HUES48 (cell line): ENCODE measurements around the gene SPRYD3.
A peak's percentile ranks its signal among the peaks of the same experiment; 100 is the strongest.

Source experiments
- H3K27ac ChIP-seq: one replicate; pipeline ENCODE4 v1.7.0; 2013; ENCODE audit warnings: low read depth, low read length, inconsistent platforms
- H3K27me3 ChIP-seq: 2 replicates; pipeline ENCODE4 v1.6.1; 2013; ENCODE audit warnings: mild to moderate bottlenecking, low read length; ENCODE audit not compliant: control insufficient read depth, insufficient read depth
- H3K36me3 ChIP-seq: 2 replicates; pipeline ENCODE4 v1.6.1; 2013; ENCODE audit warnings: low read length; ENCODE audit not compliant: control insufficient read depth, insufficient read depth
- H3K4me1 ChIP-seq: 2 replicates; pipeline ENCODE4 v1.6.1; 2013; ENCODE audit warnings: mild to moderate bottlenecking, low read length; ENCODE audit not compliant: control insufficient read depth, insufficient read depth
- H3K4me3 ChIP-seq: 2 replicates; pipeline ENCODE4 v1.5.1; 2013; ENCODE audit warnings: mild to moderate bottlenecking, low read depth, low read length
- H3K9ac ChIP-seq: 2 replicates; pipeline ENCODE4 v1.6.1; 2013; ENCODE audit warnings: mild to moderate bottlenecking, low read depth, low read length, moderate library complexity
- H3K9me3 ChIP-seq: 2 replicates; pipeline ENCODE4 v1.6.1; 2013; ENCODE audit warnings: low read length; ENCODE audit not compliant: control insufficient read depth, insufficient read depth

Gene SPRYD3

GRCh38 chr12:53074283-53074998 is 4.7 kb downstream of the SPRYD3 start:
- no peaks in the 10 kb centered on the region for H3K27me3 ChIP-seq
- peaks cover 11% of the 10 kb centered on the region; the same call in 1 of the 2 replicates for H3K36me3 ChIP-seq
- peaks cover 24% of the 10 kb centered on the region for H3K4me1 ChIP-seq

DNA sequence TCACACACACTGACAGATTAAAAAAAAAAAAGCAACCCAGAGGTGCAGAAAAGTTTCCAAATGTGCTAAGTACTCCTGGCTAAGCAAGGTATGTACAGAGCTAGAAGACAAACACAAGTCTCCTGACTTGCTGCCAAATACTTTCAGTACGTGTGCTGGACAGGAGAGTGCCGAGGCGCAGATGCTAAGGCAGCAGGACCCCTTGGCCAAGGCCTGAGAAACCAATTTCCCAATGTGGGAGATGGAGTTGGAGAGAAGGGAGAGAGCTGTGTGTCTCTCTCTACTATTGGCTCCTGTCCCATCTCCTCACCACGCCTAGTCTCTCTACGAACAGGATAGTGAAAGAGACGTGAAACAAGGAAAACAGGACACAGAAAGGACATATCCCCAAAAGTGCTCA is 5.3 kb downstream of the SPRYD3 start:
- Histone ChIP-seq H3K27me3 (no peaks in the 10 kb centered on the region), H3K4me3 (no peak overlapping the region), H3K9ac (no peak overlapping the region), H3K9me3 (no peaks in the 10 kb centered on the region), H3K4me1 (peaks cover 30% of the 10 kb centered on the region), H3K36me3 (peaks cover 11% of the 10 kb centered on the region; the same call in 1 of the 2 replicates), H3K27ac (no peak overlapping the region)

More at GRCh38 chr12:53074283-53074998, 4.7 kb downstream of the SPRYD3 start:
- H3K4me3 ChIP-seq: no peak overlapping the region
- H3K27ac ChIP-seq: no peak overlapping the region
- H3K9ac ChIP-seq: no peak overlapping the region
- no peaks in the 10 kb centered on the region for H3K9me3 ChIP-seq

DNA sequence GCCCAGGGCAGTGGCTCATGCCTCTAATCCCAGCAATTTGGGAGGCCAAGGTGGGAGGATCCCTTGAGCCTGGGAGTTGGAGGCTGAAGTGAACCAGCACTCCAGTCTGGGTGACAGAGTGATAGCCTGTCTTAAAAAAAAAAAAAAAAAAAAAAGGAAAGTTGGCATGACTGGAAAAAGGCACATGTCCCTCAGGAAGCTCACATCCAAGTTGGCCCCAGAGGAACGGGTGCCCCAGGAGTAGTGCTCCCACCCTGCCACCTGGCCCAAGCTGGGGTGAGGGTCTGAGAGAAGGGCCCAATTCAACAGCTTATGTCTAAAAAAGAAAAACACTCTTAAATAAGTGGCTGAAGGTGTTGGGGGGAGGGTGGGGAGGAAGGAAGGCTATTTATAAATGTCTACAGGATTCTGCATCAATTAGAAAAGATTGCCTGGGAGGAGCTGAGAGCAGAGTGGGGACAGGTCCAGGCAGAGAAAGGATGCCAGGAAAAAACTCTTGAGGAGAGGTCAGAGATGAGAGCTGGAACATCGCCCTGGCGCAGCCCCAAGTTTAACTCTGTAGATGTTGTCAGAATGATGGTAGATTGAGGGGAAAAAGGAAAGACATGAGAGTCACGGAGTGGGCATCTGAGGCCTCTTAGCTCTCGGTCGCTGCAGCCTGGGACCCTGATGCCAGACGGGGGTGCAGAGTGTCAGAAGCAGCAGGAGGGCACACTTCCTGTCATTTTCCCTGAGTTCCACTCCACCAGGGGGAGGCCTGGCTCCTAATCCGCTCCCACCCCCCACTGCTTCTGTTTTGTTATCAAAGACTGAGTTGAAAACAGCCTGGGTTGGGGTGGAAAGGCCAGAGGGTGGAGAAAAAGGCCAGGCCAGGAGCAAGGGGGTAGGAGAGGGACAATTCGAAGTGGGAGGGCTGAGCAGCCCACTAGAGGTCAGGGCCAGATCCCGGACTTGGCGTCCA is 7.3 kb downstream of the SPRYD3 start:
- H3K27me3 ChIP-seq: no peaks in the 10 kb centered on the region
- H3K36me3 ChIP-seq: peaks cover 11% of the 10 kb centered on the region; the same call in 1 of the 2 replicates
- no peak overlapping the region for H3K4me3 ChIP-seq
- H3K9ac ChIP-seq: no peak overlapping the region
- peaks cover 31% of the 10 kb centered on the region for H3K4me1 ChIP-seq
- no peaks in the 10 kb centered on the region for H3K9me3 ChIP-seq
- H3K27ac ChIP-seq: peak overlapping the region; percentile 15

GRCh38 chr12:53070877-53071492 is 8.2 kb downstream of the SPRYD3 start:
- no peaks in the 10 kb centered on the region for H3K9me3 ChIP-seq
- no peak overlapping the region for H3K27ac ChIP-seq
- H3K4me1 ChIP-seq: peaks cover 31% of the 10 kb centered on the region
- H3K36me3 ChIP-seq: peaks cover 11% of the 10 kb centered on the region; the same call in 1 of the 2 replicates
- H3K27me3 ChIP-seq: no peaks in the 10 kb centered on the region
- H3K4me3 ChIP-seq: no peak overlapping the region
- H3K9ac ChIP-seq: no peak overlapping the region

DNA sequence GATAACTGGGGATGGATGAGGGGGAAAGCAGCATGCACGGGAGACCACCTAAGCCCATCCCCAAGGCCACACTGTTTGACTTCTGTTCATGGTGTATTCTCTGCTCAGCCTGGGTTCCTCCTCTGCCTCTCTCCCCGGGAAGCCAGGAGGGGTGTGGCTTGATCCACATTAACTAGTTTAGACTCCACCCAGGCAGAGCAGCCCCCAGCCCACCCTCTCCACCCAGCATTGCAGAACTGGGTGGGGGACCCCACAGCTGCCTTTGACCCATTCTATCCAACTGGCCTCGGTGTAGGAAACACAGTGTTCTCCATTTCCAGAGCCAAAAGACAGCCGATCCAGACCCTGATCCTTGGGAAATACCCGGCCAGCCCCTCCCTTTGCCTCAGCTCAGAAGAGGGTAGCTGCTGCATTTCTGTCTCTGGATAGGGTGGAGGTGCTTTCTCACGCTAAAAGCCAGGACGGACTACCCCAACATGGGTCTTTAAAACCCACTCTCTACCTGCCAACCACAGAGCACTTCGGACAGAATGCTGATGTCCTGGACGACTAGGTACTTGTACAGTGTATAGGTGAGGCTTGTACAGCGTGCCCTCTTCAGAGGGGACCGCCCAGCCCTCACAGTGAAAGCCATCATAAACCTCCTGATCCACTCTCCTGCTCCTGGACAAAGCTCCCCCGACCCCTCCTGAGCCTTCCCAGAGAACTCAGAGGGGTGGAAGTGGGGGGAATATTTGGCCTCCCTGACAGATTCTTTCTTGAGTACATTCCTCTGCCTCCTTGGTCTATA is 9.4 kb downstream of the SPRYD3 start:
- H3K27me3 ChIP-seq: no peaks in the 10 kb centered on the region
- H3K36me3 ChIP-seq: peaks cover 11% of the 10 kb centered on the region; the same call in 1 of the 2 replicates
- no peak overlapping the region for H3K4me3 ChIP-seq
- H3K9ac ChIP-seq: no peak overlapping the region
- H3K4me1 ChIP-seq: peaks cover 31% of the 10 kb centered on the region
- no peak overlapping the region for H3K27ac ChIP-seq
- no peaks in the 10 kb centered on the region for H3K9me3 ChIP-seq

GRCh38 chr12:53068811-53069585 is 10.2 kb downstream of the SPRYD3 start:
- peaks cover 31% of the 10 kb centered on the region for H3K4me1 ChIP-seq

DNA sequence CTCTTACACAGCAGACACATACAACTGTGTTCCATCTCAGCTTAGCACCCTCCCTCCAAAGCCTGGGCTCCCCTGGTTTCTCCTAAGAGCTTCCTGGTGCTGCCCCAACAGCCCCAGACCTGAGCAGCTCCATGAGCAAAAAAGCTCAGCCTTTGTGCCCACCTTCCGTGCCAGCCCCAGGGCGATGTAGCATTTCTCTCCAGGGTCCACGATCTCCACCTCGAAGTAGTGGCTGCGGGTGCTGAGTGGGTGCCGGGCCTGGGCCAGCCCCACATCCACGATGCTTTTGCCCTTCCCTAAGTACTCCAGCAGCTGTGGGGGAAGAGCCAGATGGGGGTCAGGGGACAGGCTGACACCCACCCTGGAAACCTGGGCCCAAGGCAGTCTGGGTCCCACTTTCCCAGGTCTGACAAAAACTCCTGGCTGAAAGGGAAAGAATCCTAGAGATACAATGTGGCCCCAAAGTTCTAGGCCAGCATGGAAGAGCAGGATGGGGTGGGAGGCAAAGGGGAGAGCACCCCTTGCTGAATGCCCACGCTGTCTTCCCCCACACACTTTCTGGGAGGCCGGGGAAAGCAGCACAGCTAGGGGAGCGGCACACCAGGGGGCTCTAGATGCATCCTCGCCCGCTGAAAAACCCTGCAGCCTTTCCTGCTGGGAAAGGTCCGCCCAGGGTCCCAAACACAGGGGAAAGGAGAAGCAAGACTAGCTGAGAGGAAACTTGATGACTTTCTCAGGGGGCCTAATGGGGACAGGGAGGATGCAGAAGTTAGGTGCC is 11.0 kb downstream of the SPRYD3 start:
- Histone ChIP-seq H3K4me1 (peaks cover 31% of the 10 kb centered on the region), H3K4me3 (no peak overlapping the region), H3K9ac (no peak overlapping the region), H3K27me3 (no peaks in the 10 kb centered on the region), H3K36me3 (peaks cover 4% of the 10 kb centered on the region), H3K9me3 (no peaks in the 10 kb centered on the region), H3K27ac (no peak overlapping the region)

More at GRCh38 chr12:53068811-53069585, 10.2 kb downstream of the SPRYD3 start:
- Histone ChIP-seq H3K9ac (no peak overlapping the region), H3K4me3 (no peak overlapping the region), H3K27ac (no peak overlapping the region), H3K9me3 (no peaks in the 10 kb centered on the region), H3K27me3 (no peaks in the 10 kb centered on the region), H3K36me3 (peaks cover 6% of the 10 kb centered on the region)

GRCh38 chr12:53067074-53067992 is 11.9 kb downstream of the SPRYD3 start:
- Histone ChIP-seq H3K9ac (no peak overlapping the region), H3K36me3 (no peaks in the 10 kb centered on the region; the same call in 1 of the 2 replicates), H3K4me1 (peaks cover 25% of the 10 kb centered on the region), H3K4me3 (no peak overlapping the region), H3K27ac (no peak overlapping the region), H3K27me3 (no peaks in the 10 kb centered on the region), H3K9me3 (no peaks in the 10 kb centered on the region)
